GM19468 (cell line): ENCODE measurements around the gene GUSB.
"Not testable (repeated sequence)": the region's sequence is repeated elsewhere in the genome, so short reads cannot be mapped to it uniquely, and the experiment has no call there.

Source experiments
- ATAC-seq: cut with Tn5 transposase; IDR thresholded peaks from one replicate; pipeline ENCODE4 v1.9.1; 2021; ENCODE audit warnings: mild to moderate bottlenecking, moderate library complexity, moderate number of reproducible peaks; ENCODE audit not compliant: unreplicated experiment; ENCODE audit errors: extremely low read depth

The GUSB gene

GRCh38 chr7:65981965-65982792, at the start of gene GUSB:
Gene GUSB, minus strand, starts transcription at chr7:65982213. Its CDS starts 30 bp downstream, at chr7:65982183.
- peak; percentile 82 for ATAC-seq

- ATAC-seq: not testable (repeated sequence)
Measured at GRCh38 chr7:66028342-66028741, 46.3 kb upstream of the GUSB start.

GRCh38 chr7:66016131-66016461, 34.1 kb upstream of the GUSB start:
- ATAC-seq: no peak

- no peak for ATAC-seq
Measured at GRCh38 chr7:66015440-66016130, 33.6 kb upstream of the GUSB start.

- ATAC-seq: no peak
Measured at GRCh38 chr7:66013938-66014337, 31.9 kb upstream of the GUSB start.

- ATAC-seq: no peak
Measured at GRCh38 chr7:66007232-66007631, 25.2 kb upstream of the GUSB start.

GRCh38 chr7:66005115-66005671, 23.2 kb upstream of the GUSB start:
- ATAC-seq: not testable (repeated sequence)

- not testable (repeated sequence) for ATAC-seq
Measured at GRCh38 chr7:66000823-66001417, 18.9 kb upstream of the GUSB start.

GRCh38 chr7:65994984-65995383, 13.0 kb upstream of the GUSB start:
- ATAC-seq: not testable (repeated sequence)

- no peak for ATAC-seq
Measured at GRCh38 chr7:65992526-65992925, 10.5 kb upstream of the GUSB start.

GRCh38 chr7:65991829-65992228, 9.8 kb upstream of the GUSB start:
- ATAC-seq: not testable (repeated sequence)

GRCh38 chr7:65989694-65990080, 7.7 kb upstream of the GUSB start:
- ATAC-seq: no peak

GRCh38 chr7:65988503-65988902, 6.5 kb upstream of the GUSB start:
- ATAC-seq: not testable (repeated sequence)

- ATAC-seq: no peak
Measured at GRCh38 chr7:65988084-65988483, 6.1 kb upstream of the GUSB start.

GRCh38 chr7:65983965-65984658, 2.1 kb upstream of the GUSB start:
- no peak for ATAC-seq

GRCh38 chr7:65980478-65981250, 1.3 kb downstream of the GUSB start:
- ATAC-seq: peak; percentile 28

- ATAC-seq: no peak
Measured at GRCh38 chr7:65979583-65980477, 2.2 kb downstream of the GUSB start.

GRCh38 chr7:65978891-65979582, 3.0 kb downstream of the GUSB start:
- no peak for ATAC-seq
